ENCODE data around the gene P3R3URF.

- TF ChIP-seq SUZ12 (IDR thresholded peaks at IDR 0.05; ENCODE audit: extremely low read depth, insufficient read depth, insufficient read length) (no peak), YY1 (IDR thresholded peaks at IDR 0.05; ENCODE audit: insufficient read depth, insufficient read length) (no peak), ZNF274 (IDR thresholded peaks at IDR 0.05; ENCODE audit: low read depth, low read length) (no peak)
Observed at GRCh38 chr1:46210561-46210960, 34.3 kb upstream of the P3R3URF start.
